SU-DHL-6 (cell line): Measurements from ENCODE around the gene CBFA2T3.
A peak's percentile ranks its signal among the peaks of the same experiment; 100 is the strongest.

ENCODE experiments used
- H2AFZ ChIP-seq: fragments of 200-600 bp; sonication (generic); 2 replicates; pipeline ENCODE4 v1.6.1; 2014; ENCODE audit warnings: low read depth, mild to moderate bottlenecking, moderate library complexity, mixed read lengths, antibody characterized with exemption, low read length; ENCODE audit not compliant: severe bottlenecking
- H3F3A ChIP-seq: fragments of 200-600 bp; shearing (Covaris generic); 2 replicates; pipeline ENCODE4 v1.6.0; 2016; ENCODE audit warnings: antibody characterized with exemption, mild to moderate bottlenecking; ENCODE audit not compliant: insufficient read depth
- H3K27ac ChIP-seq: fragments of 200-600 bp; sonication (generic); 2 replicates; pipeline ENCODE4 v1.5.1; 2016; ENCODE audit warnings: low read depth, mild to moderate bottlenecking, low read length, moderate library complexity, mixed read lengths
- H3K27me3 ChIP-seq: fragments of 200-600 bp; sonication (generic), shearing (Covaris generic); 2 replicates; pipeline ENCODE4 v1.6.0; 2014; ENCODE audit warnings: mild to moderate bottlenecking, low read length
- H3K36me3 ChIP-seq: fragments of 200-600 bp; sonication (generic); 2 replicates; pipeline ENCODE4 v1.6.1; 2014; ENCODE audit warnings: mild to moderate bottlenecking, low read length, mixed read lengths
- H3K4me2 ChIP-seq: fragments of 300-600, 200-600 bp; shearing (Covaris generic), sonication (generic); 2 replicates; pipeline ENCODE4 v1.6.0; 2014; ENCODE audit warnings: low read length, low read depth, mild to moderate bottlenecking; ENCODE audit not compliant: poor library complexity, severe bottlenecking
- H3K4me3 ChIP-seq: fragments of 200-600 bp; sonication (generic); 2 replicates; pipeline ENCODE4 v1.5.1; 2014; ENCODE audit warnings: antibody characterized with exemption, low read length, mild to moderate bottlenecking, mixed read lengths; ENCODE audit not compliant: insufficient read depth, poor library complexity, severe bottlenecking
- H3K79me2 ChIP-seq: fragments of 200-600 bp; sonication (generic); 2 replicates; pipeline ENCODE4 v1.6.1; 2014; ENCODE audit warnings: mild to moderate bottlenecking, low read length, moderate library complexity; ENCODE audit not compliant: insufficient read depth
- H3K9ac ChIP-seq: fragments of 200-600 bp; sonication (generic); 2 replicates; pipeline ENCODE4 v1.7.0; 2014; ENCODE audit warnings: mild to moderate bottlenecking, low read length
- H3K9me2 ChIP-seq: fragments of 200-600 bp; sonication (generic); replicated peaks from 2 replicates; pipeline ENCODE4 v1.6.1; 2014; ENCODE audit warnings: low read length; ENCODE audit not compliant: insufficient read depth
- H3K9me3 ChIP-seq: fragments of 200-600 bp; sonication (generic); 2 replicates; pipeline ENCODE4 v1.6.1; 2014; ENCODE audit warnings: low read length, mixed read lengths; ENCODE audit not compliant: insufficient read depth
- H4K20me1 ChIP-seq: fragments of 200-600 bp; sonication (generic); 2 replicates; pipeline ENCODE4 v1.6.1; 2014; ENCODE audit warnings: low read depth, mild to moderate bottlenecking, antibody characterized with exemption, low read length, moderate library complexity, mixed read lengths
- CTCF ChIP-seq: fragments of 200-600 bp; sonication (generic); IDR thresholded peaks from one replicate; pipeline ENCODE4 v1.5.1; 2017; ENCODE audit warnings: antibody characterized with exemption, mild to moderate bottlenecking, low read length, moderate library complexity; ENCODE audit not compliant: insufficient read depth, poor library complexity, severe bottlenecking
- EZH2phosphoT487 ChIP-seq: fragments of 200-600 bp; sonication (generic), shearing (Covaris generic); conservative IDR thresholded peaks from 2 replicates; pipeline ENCODE4 v1.6.1; 2018; ENCODE audit warnings: mild to moderate bottlenecking, antibody characterized with exemption, low read length, moderate library complexity, mixed read lengths

CBFA2T3 gene

GRCh38 chr16:88856828-88857727 lies 119.9 kb downstream of the CBFA2T3 start, which contains the start of the genes GALNS and TRAPPC2L:
GALNS (minus strand) TSS chr16:88856947; CDS start chr16:88856877, 70 bp downstream.
TRAPPC2L (plus strand) TSS chr16:88857127; CDS start chr16:88857151, 24 bp downstream.
- Histone ChIP-seq H3K27ac (0 out of 2 replicates have a peak within 1 kb of the TSS, but pooled peaks have one; percentile 23), H3K9me3 (no peaks in the 10 kb centered on the region), H3K36me3 (no peaks in the 10 kb centered on the region), H3K9ac (peak within 1 kb of the TSS; percentile 76), H3F3A (peaks cover 7% of the 10 kb centered on the region), H2AFZ (peak within 1 kb of the TSS; percentile 69), H3K79me2 (peaks cover 4% of the 10 kb centered on the region), H3K27me3 (no peaks in the 10 kb centered on the region), H3K4me2 (peak within 1 kb of the TSS; percentile 70), H3K4me3 (peak within 1 kb of the TSS; percentile 69), H3K9me2 (no peaks in the 10 kb centered on the region), H4K20me1 (no peaks in the 10 kb centered on the region)
- TF ChIP-seq CTCF: no peak
- TF ChIP-seq EZH2phosphoT487: no peak

- Histone ChIP-seq H2AFZ (no peak overlapping the region), H3K4me3 (peak overlapping the region; percentile 69), H3K9me3 (no peaks in the 10 kb centered on the region), H4K20me1 (no peaks in the 10 kb centered on the region), H3K36me3 (no peaks in the 10 kb centered on the region), H3F3A (peaks cover 7% of the 10 kb centered on the region), H3K4me2 (peak overlapping the region; percentile 39), H3K27ac (no peak overlapping the region), H3K27me3 (no peaks in the 10 kb centered on the region), H3K9me2 (no peaks in the 10 kb centered on the region), H3K79me2 (peaks cover 4% of the 10 kb centered on the region), H3K9ac (peak overlapping the region; percentile 76)
- TF ChIP-seq CTCF (no peak), EZH2phosphoT487 (no peak)
Observed at GRCh38 chr16:88856122-88856827, 120.7 kb downstream of the CBFA2T3 start.

- H4K20me1 ChIP-seq: no peaks in the 10 kb centered on the region
- H3K27ac ChIP-seq: no peak overlapping the region
- TF ChIP-seq EZH2phosphoT487: no peak
- peaks cover 7% of the 10 kb centered on the region for H3F3A ChIP-seq
- no peaks in the 10 kb centered on the region for H3K27me3 ChIP-seq
- peaks cover 4% of the 10 kb centered on the region for H3K79me2 ChIP-seq
- H3K4me2 ChIP-seq: peak overlapping the region; percentile 39
- no peaks in the 10 kb centered on the region for H3K9me2 ChIP-seq
- no peak overlapping the region for H2AFZ ChIP-seq
- no peak overlapping the region for H3K4me3 ChIP-seq
- no peaks in the 10 kb centered on the region for H3K36me3 ChIP-seq
- H3K9ac ChIP-seq: no peak overlapping the region
- no peaks in the 10 kb centered on the region for H3K9me3 ChIP-seq
Observed at GRCh38 chr16:88855736-88856121, 121.3 kb downstream of the CBFA2T3 start.
